Fibroblast of pulmonary artery (primary cell): Measurements from ENCODE around the gene MUC5AC.
"Not testable (repeated sequence)": the region's sequence is repeated elsewhere in the genome, so short reads cannot be mapped to it uniquely, and the experiment has no call there.

Experiments used
- DNase-seq: peaks from one replicate; pipeline ENCODE4 v3.0.0-alpha.2; 2010; ENCODE audit warnings: low read depth
- H3K4me3 ChIP-seq: replicated peaks from 2 replicates; pipeline ENCODE4 v1.5.1; 2011; ENCODE audit warnings: low read depth, mild to moderate bottlenecking, control low read depth, low read length, moderate library complexity
- TF ChIP-seq, protein P1 (sequence below): IDR thresholded peaks from 2 replicates; pipeline ENCODE4 v1.5.1; 2011; ENCODE audit warnings: mild to moderate bottlenecking, control low read depth, low read length, inconsistent platforms; ENCODE audit errors: missing control alignments

The MUC5AC gene

DNA sequence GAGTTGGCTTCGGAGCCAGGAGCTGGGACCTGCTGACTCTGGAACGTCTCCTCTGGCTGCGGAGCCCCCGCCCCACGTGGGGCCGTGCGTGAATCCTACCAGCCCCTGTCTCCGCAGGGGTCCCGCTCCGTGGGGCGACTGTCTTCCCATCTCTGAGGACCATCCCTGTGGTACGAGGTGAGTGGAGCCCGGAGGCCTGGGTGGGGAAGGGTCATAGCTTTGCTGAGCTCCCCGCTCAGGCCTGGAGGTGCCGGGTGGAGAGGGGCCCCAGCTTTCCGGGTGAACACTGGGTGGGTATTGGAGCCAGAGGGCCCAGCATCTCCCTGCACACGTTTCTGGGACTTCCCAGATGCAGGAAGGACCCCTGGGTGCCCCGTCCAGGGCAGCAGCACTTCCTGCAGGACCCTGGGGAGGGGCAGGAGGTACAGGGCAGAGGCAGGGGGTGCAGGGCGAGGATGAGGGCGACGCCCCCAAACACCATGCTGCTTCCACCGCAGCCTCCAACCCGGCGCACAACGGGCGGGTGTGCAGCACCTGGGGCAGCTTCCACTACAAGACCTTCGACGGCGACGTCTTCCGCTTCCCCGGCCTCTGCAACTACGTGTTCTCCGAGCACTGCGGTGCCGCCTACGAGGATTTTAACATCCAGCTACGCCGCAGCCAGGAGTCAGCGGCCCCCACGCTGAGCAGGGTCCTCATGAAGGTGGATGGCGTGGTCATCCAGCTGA lies 3.8 kb downstream of the MUC5AC start:
- no peak for DNase-seq
- TF ChIP-seq, protein P1, sequence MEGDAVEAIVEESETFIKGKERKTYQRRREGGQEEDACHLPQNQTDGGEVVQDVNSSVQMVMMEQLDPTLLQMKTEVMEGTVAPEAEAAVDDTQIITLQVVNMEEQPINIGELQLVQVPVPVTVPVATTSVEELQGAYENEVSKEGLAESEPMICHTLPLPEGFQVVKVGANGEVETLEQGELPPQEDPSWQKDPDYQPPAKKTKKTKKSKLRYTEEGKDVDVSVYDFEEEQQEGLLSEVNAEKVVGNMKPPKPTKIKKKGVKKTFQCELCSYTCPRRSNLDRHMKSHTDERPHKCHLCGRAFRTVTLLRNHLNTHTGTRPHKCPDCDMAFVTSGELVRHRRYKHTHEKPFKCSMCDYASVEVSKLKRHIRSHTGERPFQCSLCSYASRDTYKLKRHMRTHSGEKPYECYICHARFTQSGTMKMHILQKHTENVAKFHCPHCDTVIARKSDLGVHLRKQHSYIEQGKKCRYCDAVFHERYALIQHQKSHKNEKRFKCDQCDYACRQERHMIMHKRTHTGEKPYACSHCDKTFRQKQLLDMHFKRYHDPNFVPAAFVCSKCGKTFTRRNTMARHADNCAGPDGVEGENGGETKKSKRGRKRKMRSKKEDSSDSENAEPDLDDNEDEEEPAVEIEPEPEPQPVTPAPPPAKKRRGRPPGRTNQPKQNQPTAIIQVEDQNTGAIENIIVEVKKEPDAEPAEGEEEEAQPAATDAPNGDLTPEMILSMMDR = no peak
- H3K4me3 ChIP-seq = no peak overlapping the region

DNA sequence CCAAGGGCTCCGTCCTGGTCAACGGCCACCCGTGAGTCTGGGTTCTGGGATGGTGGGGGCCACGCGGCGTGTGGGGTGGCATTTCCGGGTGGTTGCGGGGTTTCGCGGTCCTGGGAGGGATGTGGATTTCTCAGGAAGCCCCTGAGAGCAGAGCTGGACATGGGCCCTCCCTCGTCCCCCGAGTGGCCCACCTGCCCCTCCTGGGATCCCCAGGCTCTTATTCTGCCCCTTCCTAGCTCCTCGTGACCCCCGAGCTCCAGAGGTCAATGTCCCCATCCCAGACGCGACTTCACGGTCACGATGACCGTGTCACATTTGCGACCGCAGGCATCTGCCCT lies 4.4 kb downstream of the MUC5AC start:
- H3K4me3 ChIP-seq = no peak overlapping the region
- DNase-seq = no peak

GRCh38 chr11:1162491-1163311 lies 4.9 kb downstream of the MUC5AC start:
- no peak for DNase-seq
- TF ChIP-seq, protein P1 = no peak

More for the DNA sequence above, 4.4 kb downstream of the MUC5AC start:
- TF ChIP-seq, protein P1 = no peak

GRCh38 chr11:1163321-1163910 lies 5.7 kb downstream of the MUC5AC start:
- no peak overlapping the region for H3K4me3 ChIP-seq
- no peak for DNase-seq
- TF ChIP-seq, protein P1 = no peak

More at GRCh38 chr11:1162491-1163311, 4.9 kb downstream of the MUC5AC start:
- H3K4me3 ChIP-seq = no peak overlapping the region

- TF ChIP-seq, protein P1 = no peak
- H3K4me3 ChIP-seq = no peak overlapping the region
- DNase-seq = no peak
Measured at GRCh38 chr11:1163911-1164735, 6.4 kb downstream of the MUC5AC start.

DNA sequence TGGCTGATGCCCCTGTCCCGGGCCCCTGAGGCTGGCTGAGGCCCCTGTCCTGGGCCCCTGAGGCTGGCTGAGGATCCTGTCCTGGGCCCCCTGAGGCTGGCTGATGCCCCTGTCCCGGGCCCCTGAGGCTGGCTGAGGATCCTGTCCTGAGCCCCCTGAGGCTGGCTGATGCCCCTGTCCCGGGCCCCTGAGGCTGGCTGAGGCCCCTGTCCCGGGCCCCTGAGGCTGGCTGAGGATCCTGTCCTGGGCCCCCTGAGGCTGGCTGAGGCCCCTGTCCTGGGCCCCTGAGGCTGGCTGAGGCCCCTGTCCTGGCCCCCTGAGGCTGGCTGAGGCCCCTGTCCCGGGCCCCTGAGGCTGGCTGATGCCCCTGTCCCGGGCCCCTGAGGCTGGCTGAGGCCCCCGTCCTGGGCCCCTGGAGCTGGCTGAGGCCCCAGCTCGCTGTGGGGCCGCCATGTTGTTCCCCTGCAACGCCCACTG lies 7.1 kb downstream of the MUC5AC start:
- DNase-seq, H3K4me3 ChIP-seq: not testable (repeated sequence)
